H1 (cell line): ENCODE results near the gene SLC24A3. TPM values are rescaled to one million over a fixed set of nuclear protein-coding genes. Genes with fewer than 3 reads are reported as not detected.

ENCODE experiments used
- ASH2L ChIP-seq: fragments of 200-600, 300-600 bp; sonication (generic); IDR thresholded peaks from one replicate; pipeline ENCODE4 v1.7.1; 2017; ENCODE audit warnings: low read length
- CHD7 ChIP-seq: fragments of 300-600 bp; sonication (generic); IDR thresholded peaks from 2 replicates; pipeline ENCODE4 v1.7.1; 2012; ENCODE audit warnings: low read length, moderate library complexity, mild to moderate bottlenecking, inconsistent platforms; ENCODE audit not compliant: insufficient replicate concordance
- E2F6 ChIP-seq: IDR thresholded peaks from 2 replicates; pipeline ENCODE4 v1.6.1; 2012; ENCODE audit warnings: inconsistent platforms
- EP300 ChIP-seq, 2 experiments: IDR thresholded peaks; 1 replicate in 1 of 2; 2 replicates in 1 of 2; pipeline ENCODE4 v1.6.1; 2011 to 2012; ENCODE audit warnings: low read depth in 2 of 2, low read length in 2 of 2, mild to moderate bottlenecking in 2 of 2, borderline replicate concordance in 1 of 2, inconsistent platforms in 1 of 2, moderate library complexity in 1 of 2
- EZH2 ChIP-seq: fragments of 200-600 bp; sonication (generic); IDR thresholded peaks from 2 replicates; pipeline ENCODE4 v1.7.1; 2012; ENCODE audit warnings: low read depth, mild to moderate bottlenecking, moderate library complexity, low read length, inconsistent platforms; ENCODE audit not compliant: severe bottlenecking
- HDAC6 ChIP-seq: IDR thresholded peaks from one replicate; pipeline ENCODE4 v1.7.1; 2012; ENCODE audit warnings: low read depth, mild to moderate bottlenecking, inconsistent platforms, low read length, moderate library complexity
- RNF2 ChIP-seq: fragments of 200-900, 300-1000 bp; sonication (generic); IDR thresholded peaks from 2 replicates; pipeline ENCODE4 v1.7.1; 2016; ENCODE audit warnings: borderline replicate concordance, low read depth, mild to moderate bottlenecking, antibody characterized with exemption, low read length; ENCODE audit not compliant: poor library complexity, severe bottlenecking; ENCODE audit errors: missing control alignments
- SP1 ChIP-seq: IDR thresholded peaks from 2 replicates; pipeline ENCODE4 v1.6.1; 2011; ENCODE audit warnings: low read depth, low read length
- TAF1 ChIP-seq: IDR thresholded peaks from 2 replicates; pipeline ENCODE4 v1.6.1; 2011; ENCODE audit warnings: mild to moderate bottlenecking, low read depth, low read length
- TBP ChIP-seq: IDR thresholded peaks from 2 replicates; pipeline ENCODE4 v1.6.1; 2011; ENCODE audit warnings: low read depth, low read length, improper control_type of control experiment
- TEAD4 ChIP-seq: IDR thresholded peaks from 2 replicates; pipeline ENCODE4 v1.6.1; 2012; ENCODE audit warnings: low read depth, low read length, inconsistent platforms, mixed read lengths
- polyA plus RNA-seq, 7 experiments: library from polyadenylated mRNA; depleted of rRNA in 3 of 7; stranded (reverse) in 5 of 7; unstranded in 2 of 7; fragments of >200 nt in 5 of 7; fragments of 200-250 nt in 2 of 7; gene quantifications; 1 replicate in 5 of 7; 2 replicates in 1 of 7; 4 replicates in 1 of 7; pipeline versions ENCODE4 v1.2.1 to v1.2.3, GENCODE V29; 2011 to 2013; ENCODE audit warnings: missing spikeins in 2 of 7, mixed read lengths in 2 of 7
- total RNA-seq: library from RNA; stranded (reverse); fragmentation: NEBNext Ultra II Directional; extraction: Animal tissue kit (Norgen Biotek cat#: 25700); gene quantifications from 2 replicates; pipeline ENCODE4 v1.2.1, GENCODE V29; 2021

The SLC24A3 gene
- total and polyA plus RNA-seq, 2 of the 8 experiments (the other 6 are each of a cell fraction or from before 2014, with no cell fraction given), result 4.5 to 6.3 TPM

GRCh38 chr20:19300395-19300794 lies 88.0 kb downstream of the SLC24A3 start (continued):
- no peak for TF ChIP-seq CHD7
- TF ChIP-seq ASH2L, result no peak
- no peak for TF ChIP-seq TBP
- no peak for TF ChIP-seq HDAC6
- no peak for TF ChIP-seq RNF2
- no peak for TF ChIP-seq TEAD4
- TF ChIP-seq E2F6, result no peak
- TF ChIP-seq SP1, result no peak
- no peak for TF ChIP-seq EP300 (IDR thresholded peaks at IDR 0.05; ENCODE audit: borderline replicate concordance in 1 of 2, low read depth in 2 of 2, low read length in 2 of 2)
- TF ChIP-seq EZH2, result no peak
- no peak for TF ChIP-seq TAF1
